ENCODE results near the gene CDC7.
A peak's percentile ranks its signal among the peaks of the same experiment; 100 is the strongest.

The CDC7 gene

DNA sequence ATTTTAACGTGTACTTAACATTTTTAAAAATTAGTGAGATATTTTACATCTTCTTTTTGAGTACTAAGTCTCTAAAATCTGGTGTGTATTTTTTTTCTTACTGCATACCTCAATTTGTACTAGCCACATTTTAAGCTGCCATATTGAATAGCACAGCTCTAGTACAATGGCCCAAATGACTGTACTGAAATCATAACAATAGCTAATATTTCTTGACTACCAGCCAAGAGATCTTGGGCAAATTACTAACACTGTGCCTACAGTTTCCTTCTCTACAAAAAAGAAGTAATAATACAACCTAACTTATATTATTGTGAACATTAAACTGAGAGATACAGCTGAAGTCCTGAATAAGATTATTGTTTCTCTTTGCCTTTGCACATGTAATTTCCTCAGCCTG, 57.2 kb downstream of the CDC7 start:
- DNase-seq: no peak
- Histone ChIP-seq H3K9me3 (ENCODE audit: control extremely low read depth in 1 of 5, control insufficient read depth in 4 of 5, insufficient read depth in 2 of 5, low read depth in 1 of 5, low read length in 4 of 5) (no peaks in the 10 kb centered on the region), H3K36me3 (ENCODE audit: control insufficient read depth in 4 of 4, insufficient read depth in 4 of 4, low read length in 3 of 4) (no peaks in the 10 kb centered on the region), H3K4me1 (ENCODE audit: control extremely low read depth in 1 of 4, control insufficient read depth in 4 of 4, insufficient read depth in 4 of 4, low read length in 3 of 4) (peaks cover 6 to 31% (median 20%) of the 10 kb centered on the region in 4 experiments), H3K27ac (ENCODE audit: insufficient read depth in 1 of 2, low read depth in 1 of 2, low read length in 2 of 2, poor library complexity in 1 of 2, severe bottlenecking in 2 of 2) (no peak overlapping the region), H3K27me3 (replicated peaks in 2 of 5; ENCODE audit: control insufficient read depth in 4 of 5, insufficient read depth in 5 of 5, low read length in 4 of 5) (no peaks in the 10 kb centered on the region), H3K4me3 (ENCODE audit: control insufficient read depth in 1 of 7, extremely low read depth in 1 of 7, insufficient read depth in 4 of 7, low read depth in 2 of 7, low read length in 6 of 7) (no peak overlapping the region)
- ChIA-PET POLR2A (no interaction called here), CTCF (interaction anchor here (1.2 to 1.4 kb wide), 2 partner anchors 27 to 154 kb away, joined by 3 to 4 read pairs; no protein-coding TSS in a partner anchor)
- no CpG with 5 or more reads among the region's 1 CpG for WGBS (ENCODE audit: insufficient coverage)

DNA sequence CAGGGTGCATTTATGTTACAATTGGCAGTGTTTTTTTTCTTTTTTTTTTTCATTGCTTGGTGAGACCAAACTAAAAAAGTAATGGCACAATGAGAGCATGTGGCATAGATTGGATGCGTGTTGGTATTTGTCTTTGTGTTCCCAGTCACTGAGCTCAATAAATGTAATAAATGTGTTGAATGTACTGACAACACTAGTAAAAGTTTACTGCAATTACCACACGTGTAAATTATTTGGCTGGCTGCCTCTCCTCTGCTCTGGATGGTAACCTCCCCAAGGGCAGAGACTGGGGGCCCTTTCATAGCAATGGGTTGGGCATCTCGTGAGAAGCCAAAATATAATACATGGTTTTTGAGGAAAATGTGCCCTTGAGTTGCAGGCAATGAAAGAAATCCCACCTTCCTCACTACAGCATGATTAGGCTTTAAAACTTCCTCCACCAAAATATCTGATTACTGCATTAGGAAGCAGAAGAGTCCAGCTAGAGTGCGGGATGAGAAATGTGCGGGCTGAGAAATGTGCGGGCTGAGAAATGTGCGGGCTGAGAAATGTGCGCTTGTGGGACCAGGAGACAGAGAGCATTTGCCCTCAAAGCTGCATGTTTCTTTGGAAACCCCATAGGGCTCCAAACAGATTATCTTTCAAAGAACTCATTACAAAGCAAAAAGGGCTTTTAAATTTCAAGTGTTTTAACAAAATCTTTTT, 58.5 kb downstream of the CDC7 start:
- Histone ChIP-seq H3K4me1 (ENCODE audit: control extremely low read depth in 1 of 4, control insufficient read depth in 4 of 4, insufficient read depth in 4 of 4, low read length in 3 of 4) (peaks cover 6 to 31% (median 20%) of the 10 kb centered on the region in 4 experiments), H3K27ac (ENCODE audit: insufficient read depth in 1 of 2, low read depth in 1 of 2, low read length in 2 of 2, poor library complexity in 1 of 2, severe bottlenecking in 2 of 2) (no peak overlapping the region), H3K9me3 (ENCODE audit: control extremely low read depth in 1 of 5, control insufficient read depth in 4 of 5, insufficient read depth in 2 of 5, low read depth in 1 of 5, low read length in 4 of 5) (no peaks in the 10 kb centered on the region), H3K36me3 (ENCODE audit: control insufficient read depth in 4 of 4, insufficient read depth in 4 of 4, low read length in 3 of 4) (no peaks in the 10 kb centered on the region), H3K27me3 (replicated peaks in 2 of 5; ENCODE audit: control insufficient read depth in 4 of 5, insufficient read depth in 5 of 5, low read length in 4 of 5) (no peaks in the 10 kb centered on the region), H3K4me3 (ENCODE audit: control insufficient read depth in 1 of 7, extremely low read depth in 1 of 7, insufficient read depth in 4 of 7, low read depth in 2 of 7, low read length in 6 of 7) (no peak overlapping the region)
- CTCF ChIA-PET: interaction anchor here (0.6 to 1.4 kb wide), 2 partner anchors 21 to 29 kb away, joined by 3 to 4 read pairs; no protein-coding TSS in a partner anchor
- POLR2A ChIA-PET: no interaction called here
- WGBS (ENCODE audit: insufficient coverage): no CpG with 5 or more reads among the region's 8 CpGs
- no peak for DNase-seq

DNA sequence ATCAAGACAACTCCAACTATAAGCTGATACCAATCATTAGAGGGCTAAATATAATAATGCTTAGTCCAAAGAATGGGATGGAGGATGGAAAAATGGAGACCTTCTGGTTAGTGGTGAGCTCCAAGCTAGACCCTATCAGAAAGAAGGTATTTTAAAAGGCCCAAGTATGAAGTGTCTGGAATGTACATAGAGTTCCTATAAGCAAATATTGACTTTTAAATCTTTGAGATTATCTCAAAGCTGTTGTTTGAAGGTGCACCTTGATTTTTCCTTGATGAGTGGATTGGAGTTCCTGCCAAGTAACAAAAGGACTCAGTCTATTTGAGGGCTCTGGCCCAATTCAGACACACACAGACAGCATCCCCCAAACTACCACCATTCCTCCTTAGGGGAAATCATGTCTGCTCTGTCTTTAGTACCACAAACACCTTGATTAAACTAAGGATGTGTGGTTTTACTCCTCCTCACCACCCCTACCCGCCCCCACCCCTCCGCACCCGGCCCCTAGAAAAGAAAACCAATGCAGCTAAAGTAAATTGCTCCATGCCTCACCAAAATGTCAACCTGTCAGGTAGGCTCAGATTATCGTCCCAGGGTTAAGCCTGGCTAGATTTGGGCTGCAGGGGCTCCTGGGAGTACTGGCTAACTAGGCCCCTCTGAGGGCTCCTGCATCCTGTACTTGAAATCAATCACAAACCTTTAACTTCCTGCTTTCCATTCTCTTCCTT, 59.4 kb downstream of the CDC7 start:
- Histone ChIP-seq H3K4me1 (ENCODE audit: control extremely low read depth in 1 of 4, control insufficient read depth in 4 of 4, insufficient read depth in 4 of 4, low read length in 3 of 4) (peaks cover 6 to 27% (median 17%) of the 10 kb centered on the region in 4 experiments), H3K9me3 (ENCODE audit: control extremely low read depth in 1 of 5, control insufficient read depth in 4 of 5, insufficient read depth in 2 of 5, low read depth in 1 of 5, low read length in 4 of 5) (no peaks in the 10 kb centered on the region), H3K27ac (ENCODE audit: insufficient read depth in 1 of 2, low read depth in 1 of 2, low read length in 2 of 2, poor library complexity in 1 of 2, severe bottlenecking in 2 of 2) (no peak overlapping the region), H3K4me3 (ENCODE audit: control insufficient read depth in 1 of 7, extremely low read depth in 1 of 7, insufficient read depth in 4 of 7, low read depth in 2 of 7, low read length in 6 of 7) (no peak overlapping the region), H3K27me3 (replicated peaks in 2 of 5; ENCODE audit: control insufficient read depth in 4 of 5, insufficient read depth in 5 of 5, low read length in 4 of 5) (no peaks in the 10 kb centered on the region), H3K36me3 (ENCODE audit: control insufficient read depth in 4 of 4, insufficient read depth in 4 of 4, low read length in 3 of 4) (no peaks in the 10 kb centered on the region)
- 0% methylated on average over 1 of the region's 4 CpGs for WGBS (ENCODE audit: insufficient coverage)
- ChIA-PET POLR2A (no interaction called here), CTCF (interaction anchor here (0.6 kb wide), 1 partner anchor 20 kb away, joined by 3 read pairs; no protein-coding TSS in a partner anchor)
- DNase-seq: peak in 1 of 3 donors; percentile 16

DNA sequence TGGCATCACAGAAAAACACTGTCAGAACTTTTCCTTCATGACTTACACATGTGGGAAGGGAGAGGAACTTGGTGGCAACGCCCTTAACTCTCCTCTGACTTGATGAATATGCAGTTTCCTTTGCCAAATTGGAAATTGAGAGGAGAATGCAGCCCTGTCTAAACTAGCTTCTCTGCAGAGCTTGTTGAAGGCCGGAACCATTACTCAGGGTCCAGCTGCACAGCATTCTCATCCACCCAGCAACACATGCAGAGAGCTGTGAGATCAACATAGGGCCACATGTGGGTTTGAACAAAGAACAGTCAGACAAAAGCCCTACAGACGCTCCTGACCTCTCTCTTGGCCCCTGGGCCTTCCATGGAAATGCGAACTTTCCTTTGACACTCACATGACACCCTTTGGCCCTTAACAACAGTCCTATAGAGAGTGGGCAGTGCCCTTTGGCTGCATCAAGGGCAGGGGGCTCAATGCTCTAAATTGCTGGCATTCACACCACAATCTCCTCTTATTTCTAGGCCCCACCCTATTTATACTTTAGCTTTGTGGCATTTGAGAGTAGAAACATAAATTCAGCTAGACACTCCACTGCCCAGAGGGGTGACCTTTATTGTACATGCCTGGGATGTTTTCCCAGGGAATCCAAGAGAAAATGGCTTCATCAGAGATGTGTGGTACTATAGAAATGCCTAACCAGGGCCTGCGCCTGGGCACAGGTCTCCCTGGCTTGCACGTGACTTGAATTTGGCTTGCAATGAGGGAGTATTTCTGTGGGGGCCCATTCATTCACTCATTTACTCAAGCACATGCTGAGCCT, 64.4 kb downstream of the CDC7 start:
- Histone ChIP-seq H3K9me3 (ENCODE audit: control extremely low read depth in 1 of 5, control insufficient read depth in 4 of 5, insufficient read depth in 2 of 5, low read depth in 1 of 5, low read length in 4 of 5) (no peaks in the 10 kb centered on the region), H3K4me3 (ENCODE audit: control insufficient read depth in 1 of 7, extremely low read depth in 1 of 7, insufficient read depth in 4 of 7, low read depth in 2 of 7, low read length in 6 of 7) (no peak overlapping the region), H3K36me3 (ENCODE audit: control insufficient read depth in 4 of 4, insufficient read depth in 4 of 4, low read length in 3 of 4) (no peaks in the 10 kb centered on the region), H3K27me3 (replicated peaks in 2 of 5; ENCODE audit: control insufficient read depth in 4 of 5, insufficient read depth in 5 of 5, low read length in 4 of 5) (no peaks in the 10 kb centered on the region), H3K27ac (ENCODE audit: insufficient read depth in 1 of 2, low read depth in 1 of 2, low read length in 2 of 2, poor library complexity in 1 of 2, severe bottlenecking in 2 of 2) (no peak overlapping the region), H3K4me1 (ENCODE audit: control extremely low read depth in 1 of 4, control insufficient read depth in 4 of 4, insufficient read depth in 4 of 4, low read length in 3 of 4) (peaks cover 3 to 13% (median 7%) of the 10 kb centered on the region in 4 experiments)
- ChIA-PET CTCF (no interaction called here), POLR2A (no interaction called here)
- no peak for DNase-seq
- 83% methylated on average over 5 of the region's 6 CpGs for WGBS (ENCODE audit: insufficient coverage)

DNA sequence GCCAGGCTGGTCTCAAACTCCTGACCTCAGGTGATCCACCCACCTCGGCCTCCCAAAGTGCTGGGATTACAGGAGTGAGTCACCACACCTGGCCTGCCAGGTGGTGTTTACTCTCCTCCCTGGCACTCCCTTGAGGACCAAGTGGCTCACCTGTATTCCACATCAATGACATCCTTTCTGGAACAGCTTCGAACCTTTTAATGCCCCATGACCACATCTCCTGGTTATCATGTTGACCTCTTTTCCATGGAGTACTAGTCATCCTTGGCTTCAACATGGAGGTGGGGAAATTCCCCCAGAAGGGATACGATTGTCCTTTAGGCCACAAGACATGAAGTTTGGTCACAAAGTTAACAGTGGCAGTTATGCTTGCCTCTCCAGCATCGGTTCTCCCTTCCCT, 66.9 kb downstream of the CDC7 start:
- ChIA-PET CTCF (no interaction called here), POLR2A (no interaction called here)
- Histone ChIP-seq H3K27ac (ENCODE audit: insufficient read depth in 1 of 2, low read depth in 1 of 2, low read length in 2 of 2, poor library complexity in 1 of 2, severe bottlenecking in 2 of 2) (no peak overlapping the region), H3K36me3 (ENCODE audit: control insufficient read depth in 4 of 4, insufficient read depth in 4 of 4, low read length in 3 of 4) (no peaks in the 10 kb centered on the region), H3K27me3 (replicated peaks in 2 of 5; ENCODE audit: control insufficient read depth in 4 of 5, insufficient read depth in 5 of 5, low read length in 4 of 5) (no peaks in the 10 kb centered on the region), H3K9me3 (ENCODE audit: control extremely low read depth in 1 of 5, control insufficient read depth in 4 of 5, insufficient read depth in 2 of 5, low read depth in 1 of 5, low read length in 4 of 5) (no peaks in the 10 kb centered on the region), H3K4me1 (ENCODE audit: control extremely low read depth in 1 of 4, control insufficient read depth in 4 of 4, insufficient read depth in 4 of 4, low read length in 3 of 4) (peaks cover 3 to 9% (median 7%) of the 10 kb centered on the region in 4 experiments), H3K4me3 (ENCODE audit: control insufficient read depth in 1 of 7, extremely low read depth in 1 of 7, insufficient read depth in 4 of 7, low read depth in 2 of 7, low read length in 6 of 7) (no peak overlapping the region)
- WGBS (ENCODE audit: insufficient coverage): 98% methylated on average over 4 of the region's 4 CpGs
- no peak for DNase-seq

DNA sequence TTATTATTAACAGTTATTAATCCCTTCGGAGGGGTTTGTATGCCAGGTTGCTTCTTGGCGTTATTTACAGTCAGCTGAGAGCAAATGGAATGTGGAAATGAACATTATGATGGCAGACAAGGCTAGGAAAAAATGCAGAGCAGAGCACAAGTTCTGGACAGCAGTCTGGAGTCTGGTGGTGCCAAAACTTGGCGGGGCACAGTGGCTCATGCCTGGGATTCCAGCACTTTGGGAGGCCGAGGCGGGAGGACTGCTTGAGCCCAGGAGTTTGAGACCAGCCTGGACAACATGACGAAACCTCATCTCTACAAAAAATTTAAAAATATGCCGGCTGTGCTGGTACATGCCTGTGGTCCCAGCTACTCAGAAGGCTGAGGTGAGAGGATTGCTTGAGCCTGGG, 67.6 kb downstream of the CDC7 start:
- no peaks in the 10 kb centered on the region for H3K9me3 ChIP-seq (ENCODE audit: control extremely low read depth in 1 of 5, control insufficient read depth in 4 of 5, insufficient read depth in 2 of 5, low read depth in 1 of 5, low read length in 4 of 5)
- WGBS (ENCODE audit: insufficient coverage): 96% methylated on average over 5 of the region's 7 CpGs
- H3K4me1 ChIP-seq (ENCODE audit: control extremely low read depth in 1 of 4, control insufficient read depth in 4 of 4, insufficient read depth in 4 of 4, low read length in 3 of 4): peaks cover 3 to 9% (median 8%) of the 10 kb centered on the region in 4 experiments
- ChIA-PET POLR2A (no interaction called here), CTCF (no interaction called here)
- no peaks in the 10 kb centered on the region for H3K27me3 ChIP-seq (replicated peaks in 2 of 5; ENCODE audit: control insufficient read depth in 4 of 5, insufficient read depth in 5 of 5, low read length in 4 of 5)
- H3K36me3 ChIP-seq (ENCODE audit: control insufficient read depth in 4 of 4, insufficient read depth in 4 of 4, low read length in 3 of 4): no peaks in the 10 kb centered on the region
- no peak overlapping the region for H3K27ac ChIP-seq (ENCODE audit: insufficient read depth in 1 of 2, low read depth in 1 of 2, low read length in 2 of 2, poor library complexity in 1 of 2, severe bottlenecking in 2 of 2)
- DNase-seq: no peak
- H3K4me3 ChIP-seq (ENCODE audit: control insufficient read depth in 1 of 7, extremely low read depth in 1 of 7, insufficient read depth in 4 of 7, low read depth in 2 of 7, low read length in 6 of 7): no peak overlapping the region
